Caco-2 (cell line): Measurements from ENCODE around the gene TRAPPC3. TPM values are rescaled to one million over a fixed set of nuclear protein-coding genes. Genes with fewer than 3 reads are reported as not detected.
A peak's percentile ranks its signal among the peaks of the same experiment; 100 is the strongest.

ENCODE experiments used
- BruUV-seq: library from RNA; stranded (reverse); fragments of 400-500 nt; replicated peaks from 2 replicates; lab custom pipeline; 2021; lab: Mats Ljungman, UMichigan
- CTCF ChIA-PET: fragments of 300-600 bp; sonication (Branson Sonifier 250); formaldehyde crosslinking; loops from one replicate; lab custom pipeline; 2022; ENCODE audit warnings: antibody characterized with exemption; lab: Charles Lee
- POLR2A ChIA-PET: fragments of 300-600 bp; sonication (Branson Sonifier 250); formaldehyde crosslinking; loops from one replicate; lab custom pipeline; 2022; ENCODE audit warnings: antibody characterized with exemption; lab: Charles Lee
- DNase-seq, 2 experiments: peaks; one replicate each; pipeline versions ENCODE4 v3.0.0 to v3.0.0-alpha.2; 2020 to 2022
- H3K27me3 ChIP-seq: replicated peaks from 2 replicates; pipeline ENCODE4 v1.6.0; 2011; ENCODE audit warnings: low read length; ENCODE audit not compliant: control insufficient read depth, insufficient read depth
- H3K36me3 ChIP-seq: 2 replicates; pipeline ENCODE4 v1.5.1; 2011; ENCODE audit warnings: low read length; ENCODE audit not compliant: control insufficient read depth, insufficient read depth
- H3K4me1 ChIP-seq: fragments of 250-450 bp; sonication (Bioruptor Pico); 2 replicates; pipeline ENCODE4 v1.5.1; 2020; ENCODE audit warnings: mild to moderate bottlenecking
- H3K4me3 ChIP-seq: 2 replicates; pipeline ENCODE4 v1.5.1; 2011; ENCODE audit warnings: low read depth, mild to moderate bottlenecking, control low read depth, low read length
- H3K9me3 ChIP-seq: fragments of 250-450 bp; sonication (Bioruptor Pico); 2 replicates; pipeline ENCODE4 v1.5.1; 2020; ENCODE audit warnings: mild to moderate bottlenecking, moderate library complexity
- H3K27ac Mint-ChIP-seq: one replicate; pipeline ENCODE4 v1.8.0; 2022; ENCODE audit warnings: mixed read lengths; ENCODE audit not compliant: unreplicated experiment
- H3K27me3 Mint-ChIP-seq: one replicate; pipeline ENCODE4 v1.8.0; 2022; ENCODE audit warnings: mixed read lengths; ENCODE audit not compliant: insufficient read depth, unreplicated experiment
- H3K36me3 Mint-ChIP-seq: one replicate; pipeline ENCODE4 v1.8.0; 2022; ENCODE audit warnings: mild to moderate bottlenecking, mixed read lengths; ENCODE audit not compliant: insufficient read depth, unreplicated experiment
- H3K4me1 Mint-ChIP-seq: one replicate; pipeline ENCODE4 v1.8.0; 2022; ENCODE audit warnings: low read depth, mixed read lengths; ENCODE audit not compliant: unreplicated experiment
- H3K4me3 Mint-ChIP-seq: one replicate; pipeline ENCODE4 v1.8.0; 2022; ENCODE audit warnings: mild to moderate bottlenecking, moderate library complexity, mixed read lengths; ENCODE audit not compliant: unreplicated experiment
- H3K9me3 Mint-ChIP-seq: one replicate; pipeline ENCODE4 v1.8.0; 2022; ENCODE audit warnings: mixed read lengths; ENCODE audit not compliant: unreplicated experiment
- intact Hi-C: fragments of 100-400 bp; cut with micrococcal nuclease; formaldehyde crosslinking; loops from one replicate; pipeline ENCODE4 v1.10.0; 2022; ENCODE audit not compliant: unreplicated experiment
- total RNA-seq: library from RNA; stranded (reverse); gene quantifications from 2 replicates; pipeline ENCODE4 v1.2.3, GENCODE V29; 2022
- TF ChIP-seq, protein P1 (sequence below), 2 experiments: fragments of 200-600 bp in 1 of 2; IDR thresholded peaks; 1 replicate in 1 of 2; 2 replicates in 1 of 2; pipeline versions ENCODE4 v1.5.1 to v1.8.0; 2011 to 2022; ENCODE audit warnings: antibody characterized with exemption in 1 of 2, control low read depth in 1 of 2, inconsistent platforms in 1 of 2, low read depth in 1 of 2, low read length in 1 of 2, mild to moderate bottlenecking in 1 of 2, moderate library complexity in 1 of 2; ENCODE audit not compliant: insufficient read depth in 1 of 2, severe bottlenecking in 1 of 2, unreplicated experiment in 1 of 2

Gene TRAPPC3
- total RNA-seq, 1 experiment from 2014 or later, result 35.4 TPM

GRCh38 chr1:36091698-36092097, 57.6 kb downstream of the TRAPPC3 start:
- BruUV-seq, result no TSS peak
- no peak for DNase-seq
- no peak overlapping the region for H3K4me3 Mint-ChIP-seq
- Histone ChIP-seq H3K4me3 (no peak overlapping the region), H3K27me3 (no peaks in the 10 kb centered on the region), H3K9me3 (no peaks in the 10 kb centered on the region), H3K4me1 (no peaks in the 10 kb centered on the region), H3K36me3 (no peaks in the 10 kb centered on the region; the same call in 1 of the 2 replicates)
- no peaks in the 10 kb centered on the region for H3K4me1 Mint-ChIP-seq
- H3K36me3 Mint-ChIP-seq, result peaks cover 18% of the 10 kb centered on the region
- intact Hi-C loops, result no loop called here
- TF ChIP-seq, protein P1, sequence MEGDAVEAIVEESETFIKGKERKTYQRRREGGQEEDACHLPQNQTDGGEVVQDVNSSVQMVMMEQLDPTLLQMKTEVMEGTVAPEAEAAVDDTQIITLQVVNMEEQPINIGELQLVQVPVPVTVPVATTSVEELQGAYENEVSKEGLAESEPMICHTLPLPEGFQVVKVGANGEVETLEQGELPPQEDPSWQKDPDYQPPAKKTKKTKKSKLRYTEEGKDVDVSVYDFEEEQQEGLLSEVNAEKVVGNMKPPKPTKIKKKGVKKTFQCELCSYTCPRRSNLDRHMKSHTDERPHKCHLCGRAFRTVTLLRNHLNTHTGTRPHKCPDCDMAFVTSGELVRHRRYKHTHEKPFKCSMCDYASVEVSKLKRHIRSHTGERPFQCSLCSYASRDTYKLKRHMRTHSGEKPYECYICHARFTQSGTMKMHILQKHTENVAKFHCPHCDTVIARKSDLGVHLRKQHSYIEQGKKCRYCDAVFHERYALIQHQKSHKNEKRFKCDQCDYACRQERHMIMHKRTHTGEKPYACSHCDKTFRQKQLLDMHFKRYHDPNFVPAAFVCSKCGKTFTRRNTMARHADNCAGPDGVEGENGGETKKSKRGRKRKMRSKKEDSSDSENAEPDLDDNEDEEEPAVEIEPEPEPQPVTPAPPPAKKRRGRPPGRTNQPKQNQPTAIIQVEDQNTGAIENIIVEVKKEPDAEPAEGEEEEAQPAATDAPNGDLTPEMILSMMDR (IDR thresholded peaks at IDR 0.05; ENCODE audit: insufficient read depth in 1 of 2, low read depth in 1 of 2, low read length in 1 of 2, severe bottlenecking in 1 of 2, unreplicated experiment in 1 of 2), result no peak
- no peaks in the 10 kb centered on the region for H3K9me3 Mint-ChIP-seq
- H3K27ac Mint-ChIP-seq, result no peak overlapping the region
- CTCF ChIA-PET, result no interaction called here
- no peaks in the 10 kb centered on the region for H3K27me3 Mint-ChIP-seq
- POLR2A ChIA-PET, result no interaction called here

DNA sequence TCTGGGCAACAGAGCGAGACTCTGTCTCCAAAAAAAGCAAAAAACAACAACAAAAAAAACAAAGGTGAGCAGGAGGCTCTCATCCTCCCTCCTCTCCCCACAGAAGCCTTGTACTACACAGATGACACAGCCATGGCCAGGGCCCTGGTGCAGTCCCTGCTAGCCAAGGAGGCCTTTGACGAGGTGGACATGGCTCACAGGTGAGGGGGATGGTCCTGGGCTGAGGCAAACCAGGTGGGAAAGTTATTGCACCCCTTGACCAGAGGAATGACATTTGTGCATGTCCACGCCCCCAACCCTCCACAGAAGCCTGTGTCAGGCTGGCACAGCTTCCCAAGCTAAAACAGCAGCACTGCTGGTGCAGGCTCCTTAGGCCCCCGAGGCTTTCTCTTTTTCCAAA, 58.1 kb downstream of the TRAPPC3 start:
- CTCF ChIA-PET, result interaction anchor here (0.7 kb wide), 1 partner anchor 315 kb away, joined by 5 read pairs; no protein-coding TSS in a partner anchor

GRCh38 chr1:36089393-36090121, 59.7 kb downstream of the TRAPPC3 start:
- Mint-ChIP-seq H3K36me3 (peaks cover 18% of the 10 kb centered on the region), H3K27ac (peak overlapping the region; percentile 91), H3K27me3 (no peaks in the 10 kb centered on the region), H3K4me3 (peak overlapping the region; percentile 93), H3K9me3 (no peaks in the 10 kb centered on the region), H3K4me1 (no peaks in the 10 kb centered on the region)
- Histone ChIP-seq H3K4me3 (peak overlapping the region; percentile 95), H3K36me3 (no peaks in the 10 kb centered on the region; the same call in 1 of the 2 replicates), H3K9me3 (no peaks in the 10 kb centered on the region), H3K4me1 (no peaks in the 10 kb centered on the region), H3K27me3 (no peaks in the 10 kb centered on the region)
- POLR2A ChIA-PET, result no interaction called here
- CTCF ChIA-PET, result no interaction called here
- DNase-seq, result peak in 1 of 2 experiments; percentile 16
- TSS peak; percentile 77 for BruUV-seq
- intact Hi-C loops, result no loop called here
- TF ChIP-seq, protein P1 (IDR thresholded peaks at IDR 0.05; ENCODE audit: insufficient read depth in 1 of 2, low read depth in 1 of 2, low read length in 1 of 2, severe bottlenecking in 1 of 2, unreplicated experiment in 1 of 2), result no peak

More for the DNA sequence above, 58.1 kb downstream of the TRAPPC3 start:
- no peak overlapping the region for H3K4me3 ChIP-seq
- Mint-ChIP-seq H3K27ac (no peak overlapping the region), H3K36me3 (peaks cover 18% of the 10 kb centered on the region), H3K4me3 (no peak overlapping the region), H3K27me3 (no peaks in the 10 kb centered on the region), H3K9me3 (no peaks in the 10 kb centered on the region), H3K4me1 (no peaks in the 10 kb centered on the region)
- TF ChIP-seq, protein P1 (IDR thresholded peaks at IDR 0.05; ENCODE audit: insufficient read depth in 1 of 2, low read depth in 1 of 2, low read length in 1 of 2, severe bottlenecking in 1 of 2, unreplicated experiment in 1 of 2), result no peak
- POLR2A ChIA-PET, result no interaction called here
- no peak for DNase-seq
- intact Hi-C loops, result no loop called here
- H3K9me3 ChIP-seq, result no peaks in the 10 kb centered on the region
- H3K27me3 ChIP-seq, result no peaks in the 10 kb centered on the region
- H3K36me3 ChIP-seq, result no peaks in the 10 kb centered on the region; the same call in 1 of the 2 replicates
- BruUV-seq, result no TSS peak
- H3K4me1 ChIP-seq, result no peaks in the 10 kb centered on the region
